ENCODE measurements around the gene WNT1. TPM values are rescaled to one million over a fixed set of nuclear protein-coding genes. Genes with fewer than 3 reads are reported as not detected.

Gene WNT1
- total RNA-seq, 1 donor from 2014 or later: not detected

DNA sequence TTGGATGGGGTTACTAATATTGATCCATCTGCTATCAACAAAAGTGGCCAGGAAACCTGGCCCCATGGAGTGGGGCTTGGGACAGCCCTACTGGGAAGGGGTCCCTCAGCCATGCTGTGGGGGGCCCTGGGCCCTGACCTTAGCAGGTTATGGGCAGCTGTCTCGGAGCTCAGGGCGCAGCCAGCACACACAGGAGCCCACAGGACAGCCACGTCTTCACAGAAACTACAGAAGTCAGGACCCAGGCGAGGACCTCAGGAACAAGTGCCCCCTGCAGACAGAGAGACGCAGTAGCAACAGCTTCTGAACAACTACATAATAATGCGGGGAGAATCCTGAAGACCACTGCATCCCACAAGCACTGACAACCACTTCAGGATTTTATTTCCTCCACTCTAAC lies 41.0 kb upstream of the WNT1 start:
- no peak for DNase-seq (ENCODE audit: low read depth)
- no peak overlapping the region for H3K4me3 ChIP-seq (ENCODE audit: low read depth, low read length)
- TF ChIP-seq, protein P1, sequence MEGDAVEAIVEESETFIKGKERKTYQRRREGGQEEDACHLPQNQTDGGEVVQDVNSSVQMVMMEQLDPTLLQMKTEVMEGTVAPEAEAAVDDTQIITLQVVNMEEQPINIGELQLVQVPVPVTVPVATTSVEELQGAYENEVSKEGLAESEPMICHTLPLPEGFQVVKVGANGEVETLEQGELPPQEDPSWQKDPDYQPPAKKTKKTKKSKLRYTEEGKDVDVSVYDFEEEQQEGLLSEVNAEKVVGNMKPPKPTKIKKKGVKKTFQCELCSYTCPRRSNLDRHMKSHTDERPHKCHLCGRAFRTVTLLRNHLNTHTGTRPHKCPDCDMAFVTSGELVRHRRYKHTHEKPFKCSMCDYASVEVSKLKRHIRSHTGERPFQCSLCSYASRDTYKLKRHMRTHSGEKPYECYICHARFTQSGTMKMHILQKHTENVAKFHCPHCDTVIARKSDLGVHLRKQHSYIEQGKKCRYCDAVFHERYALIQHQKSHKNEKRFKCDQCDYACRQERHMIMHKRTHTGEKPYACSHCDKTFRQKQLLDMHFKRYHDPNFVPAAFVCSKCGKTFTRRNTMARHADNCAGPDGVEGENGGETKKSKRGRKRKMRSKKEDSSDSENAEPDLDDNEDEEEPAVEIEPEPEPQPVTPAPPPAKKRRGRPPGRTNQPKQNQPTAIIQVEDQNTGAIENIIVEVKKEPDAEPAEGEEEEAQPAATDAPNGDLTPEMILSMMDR (conservative IDR thresholded peaks at IDR 0.05; ENCODE audit: low read depth, low read length): peak; percentile 37

DNA sequence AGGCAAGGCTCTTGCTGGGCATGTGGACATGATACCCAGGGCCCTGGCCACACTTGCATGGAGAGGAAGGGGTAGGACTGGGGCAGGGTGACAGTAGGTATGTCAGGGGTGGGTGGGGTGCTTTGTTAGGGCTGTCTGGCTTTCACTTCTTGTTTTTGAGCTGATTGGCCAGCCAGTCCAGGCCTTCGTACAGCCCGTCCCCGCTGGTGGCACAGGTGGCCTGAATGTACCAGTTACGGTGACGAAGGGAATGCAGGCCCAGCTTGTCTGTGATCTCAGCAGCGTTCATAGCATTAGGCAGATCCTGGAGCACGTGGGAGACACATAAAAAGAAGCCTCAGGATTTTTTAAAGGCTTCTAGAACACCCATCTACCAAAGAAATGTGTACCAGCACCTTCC lies 39.3 kb upstream of the WNT1 start:
- no peak overlapping the region for H3K4me3 ChIP-seq (ENCODE audit: low read depth, low read length)
- TF ChIP-seq, protein P1 (conservative IDR thresholded peaks at IDR 0.05; ENCODE audit: low read depth, low read length): no peak
- no peak for DNase-seq (ENCODE audit: low read depth)

DNA sequence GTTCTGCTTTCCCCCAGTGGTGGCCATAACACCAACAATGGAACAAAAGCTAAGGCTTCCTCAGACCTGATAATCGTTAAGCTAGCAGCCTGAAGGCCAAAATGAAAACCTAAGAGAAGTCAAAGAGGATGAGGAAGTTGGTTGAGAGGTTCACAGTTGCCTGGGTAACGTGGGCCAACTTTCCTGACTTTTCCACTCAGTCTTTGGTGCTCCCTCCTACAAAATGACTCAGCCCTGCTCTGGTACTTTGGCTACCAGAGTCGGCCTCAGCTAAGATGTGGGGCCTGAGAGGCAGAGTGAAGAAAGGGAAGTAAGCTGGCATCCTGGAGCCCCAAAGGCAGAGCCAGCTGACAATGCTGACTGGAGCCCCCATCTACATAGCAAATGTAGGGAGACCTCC lies 37.9 kb upstream of the WNT1 start:
- DNase-seq (ENCODE audit: low read depth): no peak
- H3K4me3 ChIP-seq (ENCODE audit: low read depth, low read length): no peak overlapping the region
- TF ChIP-seq, protein P1 (conservative IDR thresholded peaks at IDR 0.05; ENCODE audit: low read depth, low read length): no peak

DNA sequence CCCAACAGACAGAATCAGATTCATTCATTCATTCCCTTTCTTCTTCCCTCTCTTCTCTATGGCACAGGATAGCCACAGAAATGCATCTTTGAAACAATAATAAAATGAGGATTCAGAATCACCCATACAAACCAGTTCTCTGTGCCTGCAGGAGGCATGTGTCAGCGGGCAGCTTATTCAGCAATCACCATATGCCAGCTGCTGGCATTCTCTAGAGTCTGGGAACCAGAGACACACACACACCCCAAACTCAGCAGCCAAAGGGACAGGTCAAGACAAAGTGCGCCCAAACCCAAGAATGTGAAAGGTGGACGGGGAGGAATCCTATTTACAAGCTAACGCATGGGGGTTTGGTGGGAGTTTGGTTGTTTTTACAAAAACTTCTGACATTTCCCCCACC lies 34.9 kb upstream of the WNT1 start:
- DNase-seq (ENCODE audit: low read depth): no peak
- no peak overlapping the region for H3K4me3 ChIP-seq (ENCODE audit: low read depth, low read length)
- TF ChIP-seq, protein P1 (conservative IDR thresholded peaks at IDR 0.05; ENCODE audit: low read depth, low read length): no peak

DNA sequence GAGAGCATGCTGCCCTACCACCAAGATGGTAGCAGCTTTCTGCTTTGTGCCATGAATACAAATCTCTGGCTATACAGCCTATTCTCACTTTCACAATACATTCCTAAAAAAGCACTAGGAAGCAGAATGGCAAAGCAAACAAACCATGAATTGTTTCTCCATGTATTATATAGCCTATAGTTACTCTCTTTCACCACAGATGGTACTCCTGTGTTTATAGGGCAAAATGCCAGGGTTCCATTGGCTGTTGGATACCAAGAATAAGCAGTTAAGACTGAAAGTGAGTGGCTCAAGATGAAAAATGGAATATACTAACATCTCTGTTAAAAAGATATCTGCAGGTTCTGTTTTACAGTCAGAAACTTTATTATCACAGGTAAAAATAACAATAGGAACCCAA lies 31.9 kb upstream of the WNT1 start:
- TF ChIP-seq, protein P1 (conservative IDR thresholded peaks at IDR 0.05; ENCODE audit: low read depth, low read length): no peak
- no peak overlapping the region for H3K4me3 ChIP-seq (ENCODE audit: low read depth, low read length)
- DNase-seq (ENCODE audit: low read depth): no peak

DNA sequence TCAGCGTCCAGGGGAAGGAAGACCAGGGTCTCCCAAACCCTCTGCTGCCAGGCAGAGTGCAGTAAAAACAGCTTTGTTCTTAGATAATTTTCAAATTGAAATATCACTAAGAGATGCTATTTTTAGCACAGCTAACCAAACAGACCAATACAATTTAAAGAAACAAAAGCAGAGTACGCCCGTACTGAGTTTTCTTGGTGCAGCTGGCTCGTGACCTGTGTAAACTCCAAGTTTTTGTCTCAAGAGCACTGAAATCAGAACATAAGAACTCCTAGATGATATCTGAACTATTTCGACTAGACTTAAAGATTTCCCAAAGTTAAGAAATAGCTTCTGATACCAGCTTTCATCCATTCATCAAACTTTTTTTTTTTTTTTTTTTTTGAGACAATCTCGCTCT lies 31.2 kb upstream of the WNT1 start:
- H3K4me3 ChIP-seq (ENCODE audit: low read depth, low read length): no peak overlapping the region
- TF ChIP-seq, protein P1 (conservative IDR thresholded peaks at IDR 0.05; ENCODE audit: low read depth, low read length): no peak
- DNase-seq (ENCODE audit: low read depth): no peak

DNA sequence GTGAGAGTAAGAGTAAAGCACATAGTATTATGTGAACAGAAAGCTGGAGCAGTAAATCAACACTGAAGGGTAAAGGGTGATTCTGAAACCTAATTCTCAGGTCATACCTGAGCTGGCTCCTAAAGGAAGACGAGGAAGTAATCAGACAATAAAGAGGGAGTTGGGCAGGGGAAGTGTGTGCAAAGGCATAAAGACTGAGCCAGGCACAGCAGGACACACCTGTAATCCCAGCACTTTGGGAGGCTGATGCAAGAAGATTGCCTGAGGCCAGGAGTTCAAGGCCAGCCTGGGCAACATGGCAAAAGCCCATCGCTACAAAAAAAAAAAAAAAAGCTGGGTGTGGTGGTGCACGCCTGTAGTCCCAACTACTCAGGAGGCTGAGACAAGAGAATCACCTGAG lies 30.4 kb upstream of the WNT1 start:
- TF ChIP-seq, protein P1 (conservative IDR thresholded peaks at IDR 0.05; ENCODE audit: low read depth, low read length): no peak
- no peak for DNase-seq (ENCODE audit: low read depth)
- no peak overlapping the region for H3K4me3 ChIP-seq (ENCODE audit: low read depth, low read length)

All from epithelial cell of proximal tubule (primary cell).